ENCODE measurements around the gene RNF208.

The RNF208 gene

GRCh38 chr9:137170486-137171148 lies 51.4 kb downstream of the RNF208 start:
- TF ChIP-seq CTCF (IDR thresholded peaks at IDR 0.05; ENCODE audit: low read depth, low read length, missing control alignments), result no peak

More at GRCh38 chr9:137170486-137171148, 51.4 kb downstream of the RNF208 start:
- H3K4me3 ChIP-seq (ENCODE audit: low read depth, low read length), result no peak overlapping the region
- no peak for DNase-seq (ENCODE audit: low read depth)

Measured in GM12864 (cell line).